Activated T-cell treated with anti-CD3 and anti-CD28 coated beads, Interleukin-2, amount 50 U/mL, for 48 hours (primary cell): Measurements from ENCODE around the gene CD3D.
A peak's percentile ranks its signal among the peaks of the same experiment; 100 is the strongest.

Experiments used
- DNase-seq, 2 experiments: peaks; one replicate each; pipeline ENCODE4 v3.0.0-alpha.2; 2020

Gene CD3D

GRCh38 chr11:118295815-118296454, 46.6 kb downstream of the CD3D start:
- peak in 1 of 2 experiments; percentile 63 for DNase-seq

- DNase-seq = no peak
These were observed 47.3 kb downstream of the CD3D start for GRCh38 chr11:118295199-118295598.

GRCh38 chr11:118294053-118294452, 48.5 kb downstream of the CD3D start:
- no peak for DNase-seq

- DNase-seq = no peak
These were observed 50.9 kb downstream of the CD3D start for GRCh38 chr11:118291477-118292135.

GRCh38 chr11:118290923-118291322, 51.6 kb downstream of the CD3D start:
- DNase-seq = peak in 1 of 2 experiments; percentile 56

- no peak for DNase-seq
These were observed 53.1 kb downstream of the CD3D start for GRCh38 chr11:118289401-118289800.
